ENCODE results near the gene RHBG.
"Not testable (repeated sequence)": the region's sequence is repeated elsewhere in the genome, so short reads cannot be mapped to it uniquely, and the experiment has no call there.

The RHBG gene

GRCh38 chr1:156365754-156366153 lies 3.3 kb upstream of the RHBG start:
- no peak for DNase-seq

GRCh38 chr1:156366378-156367166 lies 2.4 kb upstream of the RHBG start:
- DNase-seq = no peak

GRCh38 chr1:156367383-156368156 lies 1.4 kb upstream of the RHBG start:
- no peak for DNase-seq

- no peak for DNase-seq
Measured at GRCh38 chr1:156368157-156368658, 803 bp upstream of the RHBG start.

GRCh38 chr1:156369685-156370286 lies 775 bp downstream of the RHBG start:
- not testable (repeated sequence) for DNase-seq

GRCh38 chr1:156371553-156372264 lies 2.7 kb downstream of the RHBG start:
- DNase-seq = no peak

GRCh38 chr1:156372265-156372586 lies 3.2 kb downstream of the RHBG start:
- DNase-seq = no peak

- DNase-seq = no peak
Measured at GRCh38 chr1:156372876-156373275, 3.9 kb downstream of the RHBG start.

GRCh38 chr1:156373546-156373945 lies 4.5 kb downstream of the RHBG start:
- DNase-seq = no peak

GRCh38 chr1:156376146-156376545 lies 7.1 kb downstream of the RHBG start:
- DNase-seq = no peak

GRCh38 chr1:156376958-156377919 lies 8.2 kb downstream of the RHBG start:
- no peak for DNase-seq

GRCh38 chr1:156378557-156378956 lies 9.5 kb downstream of the RHBG start:
- DNase-seq = no peak

GRCh38 chr1:156379420-156380165 lies 10.6 kb downstream of the RHBG start:
- DNase-seq = no peak

GRCh38 chr1:156382561-156382960 lies 13.6 kb downstream of the RHBG start:
- DNase-seq = no peak

GRCh38 chr1:156383023-156383422 lies 14.0 kb downstream of the RHBG start:
- DNase-seq = peak; percentile 50 to 57

GRCh38 chr1:156384007-156384406 lies 15.0 kb downstream of the RHBG start:
- DNase-seq = no peak

GRCh38 chr1:156384658-156385057 lies 15.6 kb downstream of the RHBG start:
- DNase-seq = no peak

- peak; percentile 64 to 70 for DNase-seq
Measured at GRCh38 chr1:156385534-156386031, 16.6 kb downstream of the RHBG start.

- no peak for DNase-seq
Measured at GRCh38 chr1:156386134-156386901, 17.3 kb downstream of the RHBG start.
